Muscle layer of duodenum (tissue), 2 donors: ENCODE data around the gene ROR1.

Experiments used
- H3K27ac ChIP-seq: one replicate; pipeline ENCODE4 v1.7.0; 2013; ENCODE audit warnings: mild to moderate bottlenecking, low read length
- H3K27me3 ChIP-seq: one replicate; pipeline ENCODE4 v1.7.0; 2013; ENCODE audit warnings: low read depth, mild to moderate bottlenecking, control low read depth, low read length
- H3K36me3 ChIP-seq, 2 donors: one replicate each; pipeline ENCODE4 v1.7.0; 2013; ENCODE audit warnings: low read length in 2 of 2, control low read depth in 1 of 2, mild to moderate bottlenecking in 1 of 2; ENCODE audit not compliant: insufficient read depth in 2 of 2, control insufficient read depth in 1 of 2
- H3K4me1 ChIP-seq, 2 donors: one replicate each; pipeline ENCODE4 v1.7.0; 2013; ENCODE audit warnings: low read length in 2 of 2, mild to moderate bottlenecking in 2 of 2, control low read depth in 1 of 2, moderate library complexity in 1 of 2; ENCODE audit not compliant: insufficient read depth in 2 of 2, control insufficient read depth in 1 of 2
- H3K4me3 ChIP-seq, 2 donors: one replicate each; pipeline ENCODE4 v1.7.0; 2013; ENCODE audit warnings: low read length in 2 of 2, low read depth in 1 of 2, mild to moderate bottlenecking in 1 of 2
- H3K9me3 ChIP-seq, 2 donors: one replicate each; pipeline ENCODE4 v1.7.0; 2013; ENCODE audit warnings: low read length in 2 of 2, control low read depth in 1 of 2, mild to moderate bottlenecking in 1 of 2; ENCODE audit not compliant: control insufficient read depth in 1 of 2
- donor health status: healthy.

The ROR1 gene

DNA sequence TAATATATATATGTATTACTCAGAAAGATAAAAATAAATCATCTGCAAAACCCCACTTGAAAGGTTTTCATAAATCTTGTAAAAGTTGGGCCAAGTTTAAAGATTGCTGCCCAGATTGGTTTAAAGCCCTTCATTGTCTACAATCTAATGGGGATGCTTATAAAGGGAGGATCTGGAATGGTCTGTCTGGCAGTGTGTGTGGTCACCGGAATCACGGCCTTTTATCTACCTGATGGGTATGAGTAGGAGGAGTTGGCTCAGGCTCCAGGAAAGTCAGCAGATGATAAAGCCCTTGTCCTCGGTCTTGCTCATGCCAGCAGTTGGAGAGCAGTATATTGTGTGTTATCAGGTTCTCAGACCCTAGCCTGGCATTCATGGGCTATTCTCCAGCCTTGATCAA lies 197.7 kb downstream of the ROR1 start:
- H3K36me3 ChIP-seq: no peaks in the 10 kb centered on the region
- H3K9me3 ChIP-seq: no peaks in the 10 kb centered on the region
- peaks cover 0 to 3% of the 10 kb centered on the region in 2 donors for H3K4me1 ChIP-seq
- no peak overlapping the region for H3K27ac ChIP-seq
- no peaks in the 10 kb centered on the region for H3K27me3 ChIP-seq
- H3K4me3 ChIP-seq: no peak overlapping the region

DNA sequence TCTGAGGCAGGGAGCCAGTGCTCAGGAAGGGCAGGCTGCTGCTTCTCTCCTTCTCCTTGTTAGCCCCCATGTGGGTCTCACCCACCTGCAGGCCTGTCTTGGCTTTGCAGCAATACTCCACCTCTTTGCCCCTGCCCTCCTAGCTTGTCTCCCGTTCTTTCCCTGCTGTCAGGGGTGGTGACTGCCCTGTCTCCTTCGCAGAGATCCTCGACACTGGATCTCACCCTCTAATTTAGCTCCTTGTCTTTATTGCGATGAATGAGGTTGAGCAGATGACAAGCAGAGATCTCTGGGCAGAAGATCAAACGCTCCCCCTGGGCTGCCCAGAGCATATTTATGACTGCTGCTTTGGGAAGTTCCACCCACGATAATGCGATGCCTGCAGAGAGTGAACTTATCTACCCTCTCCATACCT lies 199.2 kb downstream of the ROR1 start:
- H3K27me3 ChIP-seq: no peaks in the 10 kb centered on the region
- H3K4me1 ChIP-seq: peaks cover 0 to 3% of the 10 kb centered on the region in 2 donors
- no peaks in the 10 kb centered on the region for H3K36me3 ChIP-seq
- no peak overlapping the region for H3K27ac ChIP-seq
- H3K9me3 ChIP-seq: no peaks in the 10 kb centered on the region
- H3K4me3 ChIP-seq: no peak overlapping the region

- Histone ChIP-seq H3K36me3 (no peaks in the 10 kb centered on the region), H3K27ac (no peak overlapping the region), H3K9me3 (no peaks in the 10 kb centered on the region), H3K4me1 (no peaks in the 10 kb centered on the region), H3K27me3 (no peaks in the 10 kb centered on the region), H3K4me3 (no peak overlapping the region)
These were observed 201.1 kb downstream of the ROR1 start for GRCh38 chr1:63974966-63975365.

DNA sequence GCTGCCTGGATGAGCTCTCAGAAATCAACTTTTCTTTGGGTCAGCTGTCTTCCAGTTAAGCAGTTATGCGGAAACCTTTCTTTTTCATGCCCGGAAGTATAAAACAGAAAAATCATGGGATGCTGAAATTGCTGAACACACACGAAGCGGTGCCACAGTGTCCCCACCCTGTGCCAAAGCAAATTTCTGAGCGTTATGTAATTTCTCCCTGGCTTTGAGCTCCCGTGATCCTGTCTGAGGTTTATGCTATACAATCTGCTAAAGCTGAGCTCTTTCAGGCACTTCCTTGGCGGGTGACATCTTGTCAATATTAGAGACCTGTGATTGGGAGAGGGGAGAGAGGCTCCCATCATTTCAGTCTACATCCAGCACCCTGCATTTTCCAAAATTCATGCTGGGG lies 201.7 kb downstream of the ROR1 start:
- Histone ChIP-seq H3K27ac (no peak overlapping the region), H3K4me3 (no peak overlapping the region), H3K4me1 (no peaks in the 10 kb centered on the region), H3K36me3 (no peaks in the 10 kb centered on the region), H3K9me3 (no peaks in the 10 kb centered on the region), H3K27me3 (no peaks in the 10 kb centered on the region)

- Histone ChIP-seq H3K4me1 (no peaks in the 10 kb centered on the region), H3K27ac (no peak overlapping the region), H3K4me3 (no peak overlapping the region), H3K27me3 (no peaks in the 10 kb centered on the region), H3K36me3 (no peaks in the 10 kb centered on the region), H3K9me3 (no peaks in the 10 kb centered on the region)
These were observed 202.2 kb downstream of the ROR1 start for GRCh38 chr1:63976006-63976405.

GRCh38 chr1:63977466-63977865 lies 203.6 kb downstream of the ROR1 start:
- Histone ChIP-seq H3K9me3 (no peaks in the 10 kb centered on the region), H3K4me1 (no peaks in the 10 kb centered on the region), H3K27me3 (no peaks in the 10 kb centered on the region), H3K36me3 (no peaks in the 10 kb centered on the region), H3K27ac (no peak overlapping the region), H3K4me3 (no peak overlapping the region)

DNA sequence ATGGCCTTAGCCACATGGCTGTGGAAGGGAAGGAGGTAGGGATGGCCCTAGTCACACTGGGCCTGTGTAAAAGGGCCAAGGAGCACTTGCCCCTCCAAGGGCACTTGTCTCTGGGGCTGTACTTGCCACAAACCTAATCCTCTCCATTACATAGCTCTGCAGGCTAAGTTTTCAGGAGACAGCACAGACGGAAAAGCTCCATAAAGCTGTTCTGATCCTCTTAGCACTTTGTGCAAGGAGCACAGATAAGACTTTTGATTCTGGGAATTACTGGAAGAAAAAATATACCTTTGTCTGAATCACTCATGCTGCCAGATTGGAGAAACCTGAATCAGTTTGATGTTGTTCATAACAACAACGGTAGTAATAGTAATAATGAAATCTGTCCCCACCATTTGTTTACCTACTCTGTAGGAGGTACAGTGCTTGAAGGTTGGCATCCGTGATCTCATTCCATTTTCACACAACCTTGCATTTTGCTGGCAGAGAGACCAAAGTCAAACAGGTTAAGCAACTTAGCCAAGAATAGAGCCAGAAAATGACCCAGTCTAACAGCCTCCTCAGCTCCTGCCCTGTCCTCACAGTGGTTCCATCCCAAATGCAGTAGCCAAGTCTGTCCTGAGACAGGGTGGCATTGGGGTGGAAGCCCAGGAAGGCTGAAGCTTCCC lies 207.1 kb downstream of the ROR1 start:
- Histone ChIP-seq H3K4me3 (no peak overlapping the region), H3K9me3 (no peaks in the 10 kb centered on the region), H3K27ac (no peak overlapping the region)

GRCh38 chr1:63981408-63981773 lies 207.6 kb downstream of the ROR1 start:
- Histone ChIP-seq H3K4me3 (no peak overlapping the region), H3K27ac (no peak overlapping the region), H3K36me3 (no peaks in the 10 kb centered on the region), H3K27me3 (no peaks in the 10 kb centered on the region), H3K9me3 (no peaks in the 10 kb centered on the region), H3K4me1 (peaks cover 0 to 8% of the 10 kb centered on the region in 2 donors)

More for the DNA sequence above, 207.1 kb downstream of the ROR1 start:
- Histone ChIP-seq H3K27me3 (no peaks in the 10 kb centered on the region), H3K36me3 (no peaks in the 10 kb centered on the region), H3K4me1 (peaks cover 0 to 8% of the 10 kb centered on the region in 2 donors)

DNA sequence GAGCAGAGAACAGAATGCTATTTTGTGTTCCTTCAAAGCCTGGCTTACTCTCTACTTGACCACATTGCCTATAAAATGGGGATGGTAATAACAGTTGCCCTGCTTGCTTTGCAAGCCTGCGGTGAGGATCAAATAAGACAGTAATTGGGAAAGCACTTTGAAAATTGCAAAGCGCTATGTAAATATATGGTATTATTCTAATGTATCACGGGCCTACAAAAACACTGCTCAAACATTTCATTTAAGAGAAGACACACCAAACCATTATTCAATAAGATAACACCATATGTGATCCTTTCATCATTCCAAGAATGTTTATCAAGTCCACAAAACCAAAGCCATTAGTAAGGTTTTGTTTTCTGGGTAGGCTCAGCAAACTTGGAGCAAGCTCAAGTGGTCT lies 208.4 kb downstream of the ROR1 start:
- Histone ChIP-seq H3K27me3 (no peaks in the 10 kb centered on the region), H3K4me1 (peaks cover 0 to 8% of the 10 kb centered on the region in 2 donors), H3K9me3 (no peaks in the 10 kb centered on the region), H3K4me3 (no peak overlapping the region), H3K36me3 (no peaks in the 10 kb centered on the region), H3K27ac (no peak overlapping the region)

DNA sequence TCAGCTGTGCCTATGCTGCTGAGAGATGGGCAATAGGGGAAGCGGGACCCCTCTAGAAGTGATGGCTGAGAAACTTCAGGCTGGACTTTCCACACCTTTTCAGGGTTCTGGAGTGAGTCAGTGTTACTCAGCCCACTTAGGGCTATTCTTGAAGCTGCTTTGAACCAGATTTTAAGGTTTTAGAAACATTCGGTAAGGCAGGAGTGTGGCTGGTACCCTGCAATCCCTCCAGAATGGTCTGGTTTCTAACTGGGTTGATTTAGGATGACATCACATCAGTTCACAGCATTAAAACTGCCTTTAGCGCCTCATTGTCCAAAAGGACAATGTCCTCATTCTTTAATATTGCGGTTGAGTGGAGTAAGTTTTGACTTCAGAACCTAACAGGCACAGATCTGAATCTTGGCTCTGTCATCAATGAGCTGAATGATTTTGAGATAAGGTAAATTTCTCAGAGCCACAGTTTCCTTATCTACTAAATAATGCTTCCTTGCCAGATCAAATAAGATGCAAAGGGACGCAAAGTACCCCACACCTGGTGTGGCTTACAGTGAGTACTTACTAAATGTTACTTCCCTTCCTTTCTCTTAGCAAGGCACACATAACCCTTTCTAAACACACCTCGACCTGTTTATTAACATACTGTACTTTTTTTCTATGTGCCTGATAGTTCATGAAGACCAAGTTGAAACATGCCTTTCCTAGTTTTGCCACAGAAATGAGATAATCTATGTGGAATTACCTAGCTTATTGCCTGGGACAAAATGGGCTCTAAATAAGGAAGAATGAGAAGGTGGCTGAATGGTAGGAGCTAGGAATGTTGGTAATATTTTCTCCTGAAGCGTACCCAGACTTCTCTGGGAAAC lies 209.8 kb downstream of the ROR1 start:
- peaks cover 0 to 8% of the 10 kb centered on the region in 2 donors for H3K4me1 ChIP-seq
- H3K36me3 ChIP-seq: no peaks in the 10 kb centered on the region
- H3K4me3 ChIP-seq: no peak overlapping the region
- H3K27ac ChIP-seq: no peak overlapping the region
- no peaks in the 10 kb centered on the region for H3K9me3 ChIP-seq
- no peaks in the 10 kb centered on the region for H3K27me3 ChIP-seq

DNA sequence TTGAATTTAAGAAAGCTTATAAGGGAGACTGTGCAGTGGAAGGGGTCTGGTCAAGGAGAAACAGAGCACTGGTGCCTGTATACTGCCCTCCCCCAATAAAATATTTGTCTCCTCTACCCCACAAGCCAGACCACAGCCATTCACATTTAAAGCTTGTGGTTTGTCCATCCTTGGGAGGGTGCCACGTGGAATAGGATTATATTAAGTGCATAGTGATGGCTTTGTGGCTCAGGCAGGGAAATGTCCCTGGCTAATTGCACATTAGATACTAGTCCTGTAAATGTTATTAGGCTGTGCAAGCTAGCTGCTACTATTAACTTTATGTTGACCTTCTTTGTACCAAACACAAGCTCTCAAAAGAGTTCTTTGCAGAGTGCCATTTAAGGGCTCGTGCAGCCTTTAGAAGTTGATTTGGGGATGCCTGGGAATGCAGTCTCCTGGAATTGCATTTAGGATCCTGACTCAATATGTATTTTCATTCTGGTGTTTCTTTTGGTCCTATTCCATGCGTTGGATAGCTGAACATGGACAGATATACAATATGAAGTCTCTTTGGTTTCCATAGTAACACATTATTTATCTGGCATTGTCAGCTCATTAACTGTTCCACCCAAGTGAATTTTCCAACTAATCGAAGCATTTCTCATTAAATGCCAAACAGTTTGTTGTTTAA lies 210.6 kb downstream of the ROR1 start:
- no peak overlapping the region for H3K27ac ChIP-seq
- H3K4me1 ChIP-seq: peaks cover 0 to 8% of the 10 kb centered on the region in 2 donors

More for the DNA sequence above, 210.6 kb downstream of the ROR1 start:
- Histone ChIP-seq H3K27me3 (no peaks in the 10 kb centered on the region), H3K4me3 (no peak overlapping the region), H3K9me3 (no peaks in the 10 kb centered on the region), H3K36me3 (no peaks in the 10 kb centered on the region)
